NB4 (cell line): Measurements from ENCODE around the gene MORC1.

Experiments used
- MYC ChIP-seq: IDR thresholded peaks from 2 replicates; pipeline ENCODE4 v1.6.1; 2011; ENCODE audit warnings: low read depth, low read length
- TF ChIP-seq, protein P1 (sequence below): IDR thresholded peaks from one replicate; pipeline ENCODE4 v1.5.1; 2012; ENCODE audit warnings: low read depth, low read length

DNA sequence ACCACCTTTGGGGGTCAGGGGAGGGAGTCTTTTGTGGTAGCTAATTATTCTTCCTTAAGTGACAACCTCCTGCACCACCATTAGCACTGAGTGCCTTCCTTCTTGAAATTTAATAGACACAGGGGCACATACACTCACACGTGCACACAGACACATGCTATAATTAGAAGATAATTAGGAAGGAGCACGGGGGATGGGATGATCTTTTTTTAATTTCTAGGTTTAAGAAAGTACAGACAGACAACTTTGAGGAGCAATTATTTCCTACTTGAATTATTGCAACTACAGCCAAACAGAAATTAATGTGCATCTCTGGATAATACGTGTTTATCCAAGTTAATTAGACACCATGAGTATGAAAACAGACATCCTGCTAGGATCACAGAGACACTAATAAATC is 119.5 kb downstream of the MORC1 start:
- TF ChIP-seq, protein P1, sequence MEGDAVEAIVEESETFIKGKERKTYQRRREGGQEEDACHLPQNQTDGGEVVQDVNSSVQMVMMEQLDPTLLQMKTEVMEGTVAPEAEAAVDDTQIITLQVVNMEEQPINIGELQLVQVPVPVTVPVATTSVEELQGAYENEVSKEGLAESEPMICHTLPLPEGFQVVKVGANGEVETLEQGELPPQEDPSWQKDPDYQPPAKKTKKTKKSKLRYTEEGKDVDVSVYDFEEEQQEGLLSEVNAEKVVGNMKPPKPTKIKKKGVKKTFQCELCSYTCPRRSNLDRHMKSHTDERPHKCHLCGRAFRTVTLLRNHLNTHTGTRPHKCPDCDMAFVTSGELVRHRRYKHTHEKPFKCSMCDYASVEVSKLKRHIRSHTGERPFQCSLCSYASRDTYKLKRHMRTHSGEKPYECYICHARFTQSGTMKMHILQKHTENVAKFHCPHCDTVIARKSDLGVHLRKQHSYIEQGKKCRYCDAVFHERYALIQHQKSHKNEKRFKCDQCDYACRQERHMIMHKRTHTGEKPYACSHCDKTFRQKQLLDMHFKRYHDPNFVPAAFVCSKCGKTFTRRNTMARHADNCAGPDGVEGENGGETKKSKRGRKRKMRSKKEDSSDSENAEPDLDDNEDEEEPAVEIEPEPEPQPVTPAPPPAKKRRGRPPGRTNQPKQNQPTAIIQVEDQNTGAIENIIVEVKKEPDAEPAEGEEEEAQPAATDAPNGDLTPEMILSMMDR: no peak
- no peak for TF ChIP-seq MYC
